ENCODE data around the gene CD2AP.

CD2AP gene

DNA sequence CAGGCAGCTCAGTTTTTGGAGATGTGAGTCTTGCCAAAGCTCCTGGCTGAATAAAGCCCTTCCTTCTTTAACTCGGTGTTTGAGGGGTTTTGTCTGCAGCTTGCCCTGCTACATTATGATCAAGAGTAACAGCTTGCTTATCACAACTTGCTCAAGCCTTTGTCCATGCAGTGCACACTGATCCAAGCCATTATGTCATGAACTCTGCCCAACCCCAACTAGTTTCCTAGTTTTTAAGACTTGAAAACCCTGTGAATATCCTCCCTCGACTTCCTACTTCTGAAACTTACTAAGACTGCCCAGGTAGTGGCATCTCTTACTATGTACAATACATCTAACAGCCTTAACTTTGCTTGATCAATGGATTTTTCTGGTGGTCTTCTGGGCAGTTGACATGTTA, 170.4 kb downstream of the CD2AP start:
- DNase-seq, result no peak

DNA sequence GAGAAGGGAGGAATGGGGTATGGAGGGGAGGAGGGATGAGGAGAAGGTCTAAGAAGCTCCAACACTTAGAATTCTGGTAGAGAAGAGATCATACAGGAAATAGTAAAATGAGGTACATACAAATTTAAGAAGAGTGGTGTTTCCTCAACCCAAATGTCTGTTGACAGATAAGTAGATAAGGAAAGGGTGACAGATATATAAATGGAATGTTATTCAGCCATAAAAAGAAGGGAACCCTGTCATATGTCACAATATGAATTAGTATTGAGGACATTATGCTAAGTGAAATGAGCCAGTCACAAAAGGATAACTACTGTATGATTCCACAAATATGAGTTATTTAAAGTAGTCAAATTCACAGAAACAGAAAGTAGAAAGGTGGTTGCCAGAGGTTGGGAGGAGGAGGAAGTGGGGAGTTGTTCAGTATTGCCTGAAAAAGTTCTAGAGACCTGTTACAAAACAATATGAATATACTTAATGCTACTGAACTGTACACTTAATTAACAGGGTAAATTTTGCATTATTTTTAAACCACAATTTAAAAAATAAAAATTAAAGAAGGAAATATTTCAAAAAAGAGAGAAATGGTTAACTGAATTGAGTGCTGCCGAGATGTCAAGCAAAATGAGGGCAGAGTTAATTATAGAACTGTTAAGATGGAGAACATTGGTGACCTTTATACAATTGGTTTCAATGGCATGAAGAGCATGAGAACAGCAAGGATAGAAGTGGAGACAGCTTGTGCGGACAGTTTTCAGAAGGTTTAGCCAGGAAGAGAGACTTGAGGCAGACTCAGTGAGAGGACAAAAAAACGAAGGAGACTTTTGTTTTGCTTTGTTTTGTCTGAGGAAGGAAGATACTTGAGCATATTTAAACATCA, 173.2 kb downstream of the CD2AP start:
- no peak for DNase-seq

DNA sequence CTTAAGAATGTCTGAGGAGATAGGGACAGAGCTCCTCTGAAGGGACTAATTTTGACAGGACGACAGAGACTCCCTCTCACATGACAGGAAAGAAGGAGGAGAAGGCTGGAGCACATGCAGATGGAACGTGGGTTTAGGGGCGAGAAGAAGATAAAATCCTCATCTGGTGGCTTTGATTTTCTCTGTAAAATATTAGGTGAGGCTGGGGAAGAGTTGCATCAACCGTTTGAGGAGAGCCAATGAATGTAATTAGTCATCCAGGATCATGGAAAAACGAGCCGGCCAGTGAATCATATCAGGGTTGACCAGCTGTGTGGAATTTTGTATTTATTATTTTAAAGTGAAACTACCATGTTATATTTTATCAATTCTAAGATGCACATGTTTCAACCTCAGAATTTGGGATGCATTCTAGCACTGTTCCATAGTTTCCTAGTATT, 173.9 kb downstream of the CD2AP start:
- DNase-seq, result peak; percentile 56

DNA sequence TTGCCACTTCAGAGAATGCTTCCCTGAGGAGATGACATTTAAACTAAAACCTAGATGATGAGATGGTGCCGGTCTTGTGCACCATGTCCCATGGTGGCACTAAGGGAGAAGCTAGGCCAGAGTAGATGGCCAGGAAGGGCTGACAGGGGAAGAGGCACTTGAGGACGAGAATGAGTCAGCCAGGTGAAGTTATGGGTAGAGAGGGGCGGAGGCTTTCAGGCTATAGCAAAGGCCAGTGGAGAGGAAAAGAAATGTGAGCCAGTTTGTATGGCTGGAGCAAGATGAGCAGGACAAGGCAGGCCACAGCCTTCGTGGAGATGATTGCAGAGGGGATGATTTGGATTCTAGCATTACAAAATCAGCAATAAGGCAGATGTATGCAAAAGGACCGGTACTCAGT, 176.1 kb downstream of the CD2AP start:
- no peak for DNase-seq

GRCh38 chr6:47654255-47654654, 176.7 kb downstream of the CD2AP start:
- no peak for DNase-seq

- DNase-seq, result peak; percentile 26
These were observed 178.4 kb downstream of the CD2AP start for GRCh38 chr6:47655719-47656595.

GRCh38 chr6:47661960-47662359, 184.4 kb downstream of the CD2AP start:
- DNase-seq, result no peak

DNA sequence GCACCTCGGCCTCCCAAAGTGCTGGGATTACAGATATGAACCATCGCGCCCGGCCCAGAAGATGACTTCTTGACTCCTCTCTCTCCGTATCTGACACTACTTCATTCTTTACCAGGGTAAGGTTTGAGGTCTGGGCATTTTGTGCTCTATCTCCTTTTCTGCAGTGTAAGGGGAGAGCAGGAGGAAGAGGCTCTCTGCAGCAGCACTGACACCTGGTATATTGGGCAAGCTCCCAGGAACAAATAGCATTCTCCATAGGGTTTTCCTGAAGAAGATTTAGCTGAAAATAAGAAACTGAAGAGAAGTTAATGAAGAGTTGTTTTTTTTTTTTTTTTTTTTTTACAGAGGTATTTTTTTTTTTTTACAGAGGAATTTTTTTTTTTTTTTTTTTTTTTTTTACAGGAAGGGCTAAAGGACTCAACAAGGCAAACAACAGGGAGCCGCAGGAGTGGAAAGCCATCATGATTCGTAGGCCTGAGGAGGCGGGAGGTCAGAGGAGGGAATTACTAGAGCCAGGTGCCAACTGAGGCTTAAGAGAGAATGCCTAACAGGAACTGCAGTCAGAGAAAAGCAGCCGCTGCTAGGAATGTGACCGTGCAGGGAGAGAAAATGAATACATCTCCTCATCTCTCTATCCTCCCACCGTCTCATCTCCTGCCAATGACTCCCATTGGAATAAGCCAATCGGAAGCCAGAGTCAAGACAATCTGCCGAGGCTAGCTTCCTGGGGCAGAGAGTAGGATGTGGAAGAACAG, 186.1 kb downstream of the CD2AP start:
- no peak for DNase-seq

- no peak for DNase-seq
These were observed 187.5 kb downstream of the CD2AP start for GRCh38 chr6:47665112-47665511.

DNA sequence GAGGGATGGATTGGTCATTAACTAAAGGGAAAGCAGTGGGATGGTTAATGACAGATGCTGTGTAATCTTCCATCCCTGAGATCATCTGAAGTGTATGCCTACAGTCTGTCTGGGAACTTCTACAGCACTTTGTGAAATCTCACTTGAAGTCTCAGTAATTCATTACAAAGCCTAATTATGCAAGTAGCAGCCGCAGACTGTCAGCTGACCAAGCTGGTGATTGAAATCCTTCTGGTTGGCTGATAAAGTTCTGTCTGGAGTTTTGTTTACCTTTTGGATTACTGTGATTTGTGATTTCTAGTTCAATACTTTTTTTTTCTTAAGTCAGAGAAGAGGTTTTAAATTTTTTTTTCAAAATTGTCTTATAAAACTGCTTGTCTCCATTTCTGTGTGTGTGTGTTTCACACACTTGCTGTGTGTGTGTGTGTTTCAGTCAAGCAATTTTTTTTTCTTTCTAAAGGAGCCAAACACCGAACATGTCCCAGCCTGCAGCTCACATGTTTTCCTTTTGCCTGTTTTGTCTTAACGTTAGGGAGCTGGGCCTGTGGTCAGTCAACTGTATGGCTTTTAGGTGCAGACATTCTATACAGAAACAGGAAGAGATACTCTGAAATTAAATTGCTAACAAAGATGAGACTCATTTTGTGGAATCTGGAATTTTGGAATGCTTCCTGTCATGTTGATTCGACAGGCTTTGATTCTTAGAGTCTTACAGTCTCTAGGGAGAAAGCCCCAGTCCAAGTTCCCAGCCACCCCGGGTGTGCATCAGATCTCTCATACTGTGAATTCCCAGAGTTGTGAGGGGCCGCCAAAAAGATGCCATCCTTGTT, 192.3 kb downstream of the CD2AP start:
- DNase-seq, result no peak

GRCh38 chr6:47670851-47671250, 193.3 kb downstream of the CD2AP start:
- DNase-seq, result no peak

GRCh38 chr6:47671777-47672176, 194.2 kb downstream of the CD2AP start:
- no peak for DNase-seq

DNA sequence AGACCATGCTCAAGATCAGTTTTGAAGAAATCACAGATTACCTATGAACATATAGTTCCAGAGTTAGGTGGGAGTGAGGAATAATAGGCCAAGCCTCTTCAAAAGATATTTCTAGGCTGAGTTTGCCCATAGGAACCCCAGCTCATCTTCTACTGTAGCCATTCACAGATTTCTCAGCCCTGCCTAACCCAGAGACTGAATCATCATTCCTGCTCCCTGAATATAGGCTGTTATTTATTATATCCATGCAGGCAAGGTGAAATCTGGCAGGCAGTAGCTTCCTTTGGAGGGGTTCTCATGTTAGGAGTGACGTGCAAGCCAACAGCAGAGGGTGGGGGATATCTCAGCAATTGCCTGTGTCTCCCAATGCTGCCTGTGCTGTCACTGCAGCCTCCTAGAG, 195.2 kb downstream of the CD2AP start:
- no peak for DNase-seq

DNA sequence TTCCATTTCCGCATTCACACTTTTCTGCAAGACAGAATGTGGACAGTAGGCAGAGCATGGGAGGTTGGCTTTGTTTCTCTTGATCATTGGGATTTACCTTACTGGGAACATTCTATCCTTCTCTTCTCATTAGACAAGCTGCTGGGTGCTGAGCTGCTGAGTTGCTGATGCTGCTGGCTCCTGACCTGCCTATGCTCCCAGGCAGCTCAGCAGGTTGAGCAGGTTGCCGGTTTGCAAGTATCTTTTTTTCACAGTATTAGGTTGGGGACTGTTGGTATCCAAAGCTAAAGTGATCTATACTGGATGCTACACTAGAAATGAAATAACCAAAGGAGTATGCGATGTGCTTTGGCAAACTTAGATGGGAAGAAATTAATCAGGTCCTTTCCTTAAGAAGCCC, 197.1 kb downstream of the CD2AP start:
- no peak for DNase-seq

Measured in amniotic stem cell (primary cell).